LoVo (cell line): ENCODE measurements around the gene INTS3.
"Not testable (repeated sequence)": the region's sequence is repeated elsewhere in the genome, so short reads cannot be mapped to it uniquely, and the experiment has no call there.

ENCODE experiments used
- DNase-seq: peaks from one replicate; pipeline ENCODE4 v3.0.0-alpha.2; 2016; ENCODE audit warnings: low spot score

INTS3 gene

GRCh38 chr1:153778051-153778823 lies 50.4 kb downstream of the INTS3 start:
- no peak for DNase-seq

GRCh38 chr1:153778824-153779519 lies 51.1 kb downstream of the INTS3 start:
- DNase-seq: no peak

DNA sequence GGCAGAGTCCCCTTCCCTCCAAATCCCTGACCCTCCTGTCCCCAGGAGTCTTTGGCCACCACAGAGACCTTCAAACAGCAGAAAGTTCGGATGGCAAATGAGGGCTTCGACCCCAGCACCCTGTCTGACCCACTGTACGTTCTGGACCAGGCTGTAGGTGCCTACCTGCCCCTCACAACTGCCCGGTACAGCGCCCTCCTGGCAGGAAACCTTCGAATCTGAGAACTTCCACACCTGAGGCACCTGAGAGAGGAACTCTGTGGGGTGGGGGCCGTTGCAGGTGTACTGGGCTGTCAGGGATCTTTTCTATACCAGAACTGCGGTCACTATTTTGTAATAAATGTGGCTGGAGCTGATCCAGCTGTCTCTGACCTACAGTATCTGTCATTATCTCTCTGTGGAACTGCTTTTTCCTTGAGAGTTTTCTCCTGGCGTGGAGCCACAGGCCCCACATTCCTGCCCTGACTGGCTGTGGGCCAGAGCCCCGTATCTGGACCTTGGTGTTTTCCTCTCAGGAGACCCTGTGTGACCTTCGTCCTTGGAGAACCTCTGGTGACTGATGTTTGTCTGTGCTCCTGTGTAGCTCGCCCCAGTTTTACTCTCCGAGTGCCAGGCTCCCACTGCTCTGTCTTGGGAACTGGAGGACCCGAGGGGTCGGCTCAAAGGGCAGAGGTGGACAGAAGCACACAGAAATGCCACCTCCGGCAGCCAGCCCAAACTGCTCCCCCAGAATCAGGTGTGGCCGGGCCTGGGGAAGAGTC lies 52.1 kb downstream of the INTS3 start:
- no peak for DNase-seq

DNA sequence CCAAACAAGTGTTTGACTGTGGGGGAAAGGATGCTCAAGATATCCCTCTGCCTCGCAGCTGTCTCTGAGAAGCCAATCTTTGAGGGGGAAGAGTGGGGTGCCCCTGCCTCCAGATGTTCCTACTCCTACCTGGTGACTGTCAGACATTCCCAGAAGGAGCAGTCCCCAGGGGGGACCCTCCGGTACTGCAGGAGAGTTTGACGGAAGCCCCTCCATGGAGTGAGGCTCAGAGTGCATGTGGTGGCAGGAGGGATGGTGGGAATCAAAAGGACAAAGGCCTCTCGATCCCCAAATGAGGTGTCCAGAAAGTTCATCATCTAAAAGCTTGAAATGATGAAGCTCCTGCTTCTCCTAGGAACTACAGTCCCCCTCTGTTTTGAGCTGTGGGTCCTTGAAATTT lies 52.7 kb downstream of the INTS3 start:
- no peak for DNase-seq

DNA sequence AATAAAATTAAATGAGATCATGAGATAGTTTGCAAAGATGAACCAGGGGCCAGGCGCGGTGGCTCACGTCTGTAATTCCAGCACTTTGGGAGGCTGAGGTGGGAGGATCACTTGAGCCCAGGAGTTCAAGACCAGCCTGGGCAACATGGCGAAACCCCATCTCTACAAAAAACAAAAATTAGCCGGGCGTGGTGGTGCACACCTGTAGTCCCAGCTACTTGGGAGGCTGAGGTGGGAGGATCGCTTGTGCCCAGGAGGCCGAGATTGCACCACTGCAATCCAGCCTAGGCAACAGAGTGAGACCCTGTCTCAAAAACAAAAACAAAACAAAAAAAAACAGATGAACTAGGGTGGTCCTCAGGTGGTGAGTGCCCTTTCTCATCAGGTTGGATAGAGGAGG lies 54.8 kb downstream of the INTS3 start:
- DNase-seq: not testable (repeated sequence)

GRCh38 chr1:153783233-153784190 lies 55.7 kb downstream of the INTS3 start:
- peak; percentile 95 for DNase-seq

GRCh38 chr1:153786038-153786790 lies 58.4 kb downstream of the INTS3 start:
- DNase-seq: no peak

DNA sequence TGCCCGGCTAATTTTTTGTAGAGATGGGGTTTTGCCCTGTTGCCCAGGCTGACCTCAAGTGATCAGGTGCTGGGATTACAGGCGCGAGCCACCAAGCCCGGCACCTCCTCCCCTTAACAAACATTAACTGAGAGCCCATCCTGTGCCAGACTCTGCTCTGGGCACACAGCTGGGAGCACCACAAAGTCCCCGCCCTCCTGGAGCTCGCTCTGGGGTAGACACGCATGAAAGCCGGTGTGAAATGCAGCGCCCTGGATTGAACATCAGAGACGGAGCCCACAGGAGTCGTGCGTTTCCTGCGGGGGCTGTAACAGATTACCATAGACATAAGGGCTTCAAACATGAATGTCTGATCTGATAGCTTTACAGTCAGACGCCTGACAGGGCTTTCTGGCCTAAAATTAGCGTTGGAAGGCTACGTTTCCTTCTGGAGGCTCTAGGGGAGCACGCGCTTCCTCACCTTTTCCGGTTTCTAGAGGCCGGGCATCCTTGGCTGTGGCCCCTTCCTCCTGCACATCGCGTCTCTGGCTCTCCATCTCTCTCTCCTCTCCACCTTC lies 61.7 kb downstream of the INTS3 start:
- no peak for DNase-seq

DNA sequence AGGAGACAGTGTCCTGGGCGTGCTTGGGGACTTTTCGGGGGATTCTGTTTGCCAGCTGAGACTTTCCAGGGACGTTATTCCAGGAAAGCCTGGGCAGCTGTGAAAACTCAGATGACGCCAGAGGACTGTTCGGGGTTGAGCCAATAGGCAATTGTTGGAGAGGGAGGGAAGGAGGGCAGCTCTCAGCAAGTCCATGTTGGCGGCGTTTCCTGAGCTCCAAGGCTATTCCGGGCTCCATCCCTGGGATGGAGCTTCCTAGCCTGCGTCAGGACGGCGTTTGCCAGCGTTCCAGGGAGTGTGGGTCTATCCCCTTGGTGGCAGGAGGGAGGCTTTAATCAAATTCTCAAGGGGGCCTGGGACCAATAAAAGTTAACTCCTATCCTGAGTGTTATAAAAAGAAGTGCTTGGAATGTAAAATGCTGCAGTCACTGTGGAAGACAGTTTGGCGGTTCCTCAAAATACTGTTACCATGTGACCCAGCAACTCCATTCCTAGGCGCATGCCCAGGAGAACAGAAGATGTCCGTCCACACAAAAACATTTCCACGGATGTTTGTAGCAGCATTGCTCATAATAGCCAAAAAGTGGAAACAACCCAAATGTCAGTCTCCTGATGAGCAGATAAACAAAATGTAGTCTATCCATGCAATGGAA lies 62.6 kb downstream of the INTS3 start:
- DNase-seq: no peak

- DNase-seq: no peak
Measured at GRCh38 chr1:153790966-153791647, 63.3 kb downstream of the INTS3 start.

GRCh38 chr1:153791648-153792253 lies 63.9 kb downstream of the INTS3 start:
- no peak for DNase-seq

DNA sequence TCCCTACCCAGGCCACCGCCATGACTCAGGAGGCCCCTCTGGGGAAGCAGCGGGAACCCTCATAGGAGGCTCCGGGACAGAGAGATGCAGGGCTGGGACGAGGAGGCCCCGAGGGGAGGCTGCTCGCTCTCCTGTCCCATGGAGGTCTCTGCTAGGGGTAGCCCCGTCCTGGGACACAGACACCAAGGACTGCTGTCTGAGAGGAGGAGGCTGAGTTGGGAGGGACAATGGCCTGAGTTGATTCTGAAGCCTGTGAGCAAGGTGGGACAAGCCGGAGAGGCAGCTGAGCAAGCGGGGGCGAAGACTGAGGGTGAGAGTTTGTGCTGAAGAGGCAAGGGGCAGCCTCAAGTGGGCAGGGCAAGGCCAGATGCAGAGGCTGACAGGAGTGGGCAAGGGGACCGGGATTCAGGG lies 64.8 kb downstream of the INTS3 start:
- DNase-seq: no peak

GRCh38 chr1:153793261-153793972 lies 65.6 kb downstream of the INTS3 start:
- no peak for DNase-seq

- DNase-seq: no peak
Measured at GRCh38 chr1:153793973-153794615, 66.2 kb downstream of the INTS3 start.

GRCh38 chr1:153794624-153795329 lies 66.9 kb downstream of the INTS3 start:
- DNase-seq: no peak

DNA sequence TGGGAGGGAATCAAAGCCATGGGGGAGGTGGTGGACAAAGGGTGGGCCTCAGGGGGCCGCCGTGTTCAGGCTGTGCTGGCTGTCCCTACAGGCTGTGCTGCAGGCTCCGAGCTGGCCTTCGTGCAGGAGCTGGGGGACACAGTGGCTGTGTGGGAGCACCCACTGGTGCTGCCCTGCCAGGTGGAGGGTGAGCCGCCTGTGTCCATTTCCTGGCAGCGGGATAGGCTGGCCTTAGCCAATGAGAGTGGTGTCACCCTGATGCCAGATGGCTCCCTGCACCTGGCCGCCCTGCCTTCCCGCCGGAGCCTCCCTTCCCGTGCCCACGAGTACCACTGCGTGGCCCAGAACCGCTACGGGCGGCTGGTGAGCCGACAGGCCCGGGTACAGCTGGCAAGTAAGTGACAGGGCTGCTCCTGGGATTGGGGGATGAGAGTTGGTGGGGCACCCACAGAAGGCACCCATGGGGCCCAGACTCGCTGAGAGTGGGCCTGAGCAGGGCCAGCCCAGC lies 67.5 kb downstream of the INTS3 start:
- no peak for DNase-seq
